Subcutaneous adipose tissue (tissue), 4 donors: Measurements from ENCODE around the gene TYROBP. TPM values are rescaled to one million over a fixed set of nuclear protein-coding genes. Genes with fewer than 3 reads are reported as not detected.

ENCODE experiments used
- total RNA-seq, 4 donors: library from RNA; depleted of rRNA; stranded (reverse); fragments of >200 nt; gene quantifications; one replicate each; pipeline ENCODE4 v1.1.0, GENCODE V29; 2016
- TF ChIP-seq, protein P1 (sequence below): fragments of 450-650 bp; IDR thresholded peaks from one replicate; pipeline ENCODE4 v1.5.1; 2016; ENCODE audit warnings: low read depth, mild to moderate bottlenecking, control low read depth, antibody characterized with exemption, moderate library complexity

The TYROBP gene
- total RNA-seq, 4 donors from 2014 or later = 99.8 to 1,341 (median 209) TPM

DNA sequence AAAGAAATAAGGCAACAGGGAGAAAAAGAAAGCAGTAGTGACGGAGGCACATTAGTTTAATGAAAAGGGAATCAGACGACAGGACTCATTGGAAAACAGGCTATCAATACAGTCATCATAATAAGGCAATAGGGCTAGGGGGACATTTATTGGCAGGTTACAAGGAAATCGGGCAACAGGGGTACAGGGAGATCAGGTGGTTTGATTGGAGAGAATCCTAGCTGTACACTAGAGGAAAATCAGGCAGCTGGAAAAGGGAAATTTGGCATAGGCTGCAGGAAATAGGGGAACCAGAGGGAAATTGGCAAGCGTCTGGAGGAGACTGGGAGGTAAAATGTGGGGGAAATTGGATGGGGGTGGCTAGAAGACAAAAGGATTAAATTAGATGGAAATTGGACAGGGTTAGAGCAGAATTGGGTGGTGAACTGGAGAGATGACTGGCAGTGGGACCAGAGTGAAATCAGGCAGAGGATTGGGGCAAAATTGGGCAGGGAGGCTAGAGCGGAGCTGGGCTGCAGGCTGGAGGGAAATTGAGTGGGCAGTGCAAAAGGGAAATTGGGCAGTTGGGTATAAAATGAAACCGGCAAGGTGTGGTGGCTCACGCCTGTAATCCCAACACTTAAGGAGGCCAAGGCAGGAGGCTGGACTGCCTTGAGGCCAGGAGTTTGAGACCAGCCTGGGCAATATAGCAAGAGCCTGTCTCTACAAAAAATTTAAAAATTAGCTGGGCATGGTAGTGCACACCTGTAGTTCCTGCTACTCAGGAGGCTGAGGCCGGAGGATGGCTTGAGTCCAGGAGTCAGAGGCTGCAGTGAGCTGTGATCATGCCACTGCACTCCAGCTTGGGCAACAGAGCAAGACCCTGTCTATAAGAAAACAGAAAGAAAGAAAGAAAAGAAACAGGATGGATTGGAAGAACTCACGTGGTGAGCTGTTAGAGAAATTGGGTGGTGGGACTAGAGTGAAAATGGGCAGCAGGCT, 35.5 kb upstream of the TYROBP start:
- TF ChIP-seq, protein P1, sequence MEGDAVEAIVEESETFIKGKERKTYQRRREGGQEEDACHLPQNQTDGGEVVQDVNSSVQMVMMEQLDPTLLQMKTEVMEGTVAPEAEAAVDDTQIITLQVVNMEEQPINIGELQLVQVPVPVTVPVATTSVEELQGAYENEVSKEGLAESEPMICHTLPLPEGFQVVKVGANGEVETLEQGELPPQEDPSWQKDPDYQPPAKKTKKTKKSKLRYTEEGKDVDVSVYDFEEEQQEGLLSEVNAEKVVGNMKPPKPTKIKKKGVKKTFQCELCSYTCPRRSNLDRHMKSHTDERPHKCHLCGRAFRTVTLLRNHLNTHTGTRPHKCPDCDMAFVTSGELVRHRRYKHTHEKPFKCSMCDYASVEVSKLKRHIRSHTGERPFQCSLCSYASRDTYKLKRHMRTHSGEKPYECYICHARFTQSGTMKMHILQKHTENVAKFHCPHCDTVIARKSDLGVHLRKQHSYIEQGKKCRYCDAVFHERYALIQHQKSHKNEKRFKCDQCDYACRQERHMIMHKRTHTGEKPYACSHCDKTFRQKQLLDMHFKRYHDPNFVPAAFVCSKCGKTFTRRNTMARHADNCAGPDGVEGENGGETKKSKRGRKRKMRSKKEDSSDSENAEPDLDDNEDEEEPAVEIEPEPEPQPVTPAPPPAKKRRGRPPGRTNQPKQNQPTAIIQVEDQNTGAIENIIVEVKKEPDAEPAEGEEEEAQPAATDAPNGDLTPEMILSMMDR = no peak

DNA sequence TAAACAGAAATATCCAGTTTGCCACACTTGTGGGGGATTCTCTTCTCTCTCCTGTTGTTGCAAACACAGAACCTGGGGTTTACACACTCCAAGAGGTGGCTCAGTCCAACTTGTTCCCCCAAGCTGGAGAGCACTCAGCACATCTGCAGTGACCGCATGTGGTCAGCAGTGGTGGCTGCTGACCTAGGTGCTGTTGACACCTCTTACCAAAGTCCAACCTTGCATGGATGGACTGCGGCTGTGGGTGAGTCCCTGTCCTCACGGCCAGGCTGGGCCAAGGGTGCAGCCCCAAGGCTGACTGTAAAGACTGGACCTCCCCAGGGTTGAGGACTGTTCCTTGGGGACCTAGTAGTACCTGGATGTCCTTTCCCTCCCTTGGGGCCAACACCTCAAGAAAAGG, 34.1 kb upstream of the TYROBP start:
- TF ChIP-seq, protein P1 = no peak

DNA sequence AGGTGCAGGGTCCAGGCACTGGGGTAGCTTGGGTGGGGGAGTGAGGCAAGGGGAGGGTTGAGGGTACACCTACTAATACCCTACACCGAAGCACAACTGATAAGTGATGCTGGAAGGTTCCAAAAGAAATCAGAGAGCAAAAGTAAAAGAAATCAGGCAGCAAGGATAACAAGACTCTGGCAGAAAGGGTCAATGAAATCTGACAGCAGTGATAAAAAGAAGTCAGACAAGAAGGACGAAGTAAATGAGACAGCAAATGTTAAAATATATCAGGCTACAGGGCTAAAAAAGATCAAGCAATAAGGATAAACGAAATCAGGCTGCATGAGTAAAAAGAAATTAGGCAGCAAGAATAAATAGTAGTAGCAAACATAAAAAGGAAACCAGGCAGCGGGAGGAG, 32.7 kb upstream of the TYROBP start:
- TF ChIP-seq, protein P1 = no peak

DNA sequence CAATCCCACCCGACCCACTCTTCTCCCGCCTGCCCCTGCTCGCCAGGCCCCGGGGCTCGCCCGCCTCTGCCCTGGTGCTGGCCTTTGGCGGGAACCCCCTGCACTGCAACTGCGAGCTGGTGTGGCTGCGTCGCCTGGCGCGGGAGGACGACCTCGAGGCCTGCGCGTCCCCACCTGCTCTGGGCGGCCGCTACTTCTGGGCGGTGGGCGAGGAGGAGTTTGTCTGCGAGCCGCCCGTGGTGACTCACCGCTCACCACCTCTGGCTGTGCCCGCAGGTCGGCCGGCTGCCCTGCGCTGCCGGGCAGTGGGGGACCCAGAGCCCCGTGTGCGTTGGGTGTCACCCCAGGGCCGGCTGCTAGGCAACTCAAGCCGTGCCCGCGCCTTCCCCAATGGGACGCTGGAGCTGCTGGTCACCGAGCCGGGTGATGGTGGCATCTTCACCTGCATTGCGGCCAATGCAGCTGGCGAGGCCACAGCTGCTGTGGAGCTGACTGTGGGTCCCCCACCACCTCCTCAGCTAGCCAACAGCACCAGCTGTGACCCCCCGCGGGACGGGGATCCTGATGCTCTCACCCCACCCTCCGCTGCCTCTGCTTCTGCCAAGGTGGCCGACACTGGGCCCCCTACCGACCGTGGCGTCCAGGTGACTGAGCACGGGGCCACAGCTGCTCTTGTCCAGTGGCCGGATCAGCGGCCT, 32.1 kb upstream of the TYROBP start:
- TF ChIP-seq, protein P1 = no peak

DNA sequence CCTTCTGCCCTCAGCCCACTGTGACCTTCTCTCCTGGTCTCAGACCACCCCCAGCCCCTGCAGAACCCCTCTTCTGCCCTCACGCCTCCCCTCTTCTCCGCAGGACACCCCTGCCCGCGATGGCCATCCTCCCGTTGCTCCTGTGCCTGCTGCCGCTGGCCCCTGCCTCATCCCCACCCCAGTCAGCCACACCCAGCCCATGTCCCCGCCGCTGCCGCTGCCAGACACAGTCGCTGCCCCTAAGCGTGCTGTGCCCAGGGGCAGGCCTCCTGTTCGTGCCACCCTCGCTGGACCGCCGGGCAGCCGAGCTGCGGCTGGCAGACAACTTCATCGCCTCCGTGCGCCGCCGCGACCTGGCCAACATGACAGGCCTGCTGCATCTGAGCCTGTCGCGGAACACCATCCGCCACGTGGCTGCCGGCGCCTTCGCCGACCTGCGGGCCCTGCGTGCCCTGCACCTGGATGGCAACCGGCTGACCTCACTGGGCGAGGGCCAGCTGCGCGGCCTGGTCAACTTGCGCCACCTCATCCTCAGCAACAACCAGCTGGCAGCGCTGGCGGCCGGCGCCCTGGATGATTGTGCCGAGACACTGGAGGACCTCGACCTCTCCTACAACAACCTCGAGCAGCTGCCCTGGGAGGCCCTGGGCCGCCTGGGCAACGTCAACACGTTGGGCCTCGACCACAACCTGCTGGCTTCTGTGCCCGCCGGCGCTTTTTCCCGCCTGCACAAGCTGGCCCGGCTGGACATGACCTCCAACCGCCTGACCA, 31.4 kb upstream of the TYROBP start:
- TF ChIP-seq, protein P1 = no peak

DNA sequence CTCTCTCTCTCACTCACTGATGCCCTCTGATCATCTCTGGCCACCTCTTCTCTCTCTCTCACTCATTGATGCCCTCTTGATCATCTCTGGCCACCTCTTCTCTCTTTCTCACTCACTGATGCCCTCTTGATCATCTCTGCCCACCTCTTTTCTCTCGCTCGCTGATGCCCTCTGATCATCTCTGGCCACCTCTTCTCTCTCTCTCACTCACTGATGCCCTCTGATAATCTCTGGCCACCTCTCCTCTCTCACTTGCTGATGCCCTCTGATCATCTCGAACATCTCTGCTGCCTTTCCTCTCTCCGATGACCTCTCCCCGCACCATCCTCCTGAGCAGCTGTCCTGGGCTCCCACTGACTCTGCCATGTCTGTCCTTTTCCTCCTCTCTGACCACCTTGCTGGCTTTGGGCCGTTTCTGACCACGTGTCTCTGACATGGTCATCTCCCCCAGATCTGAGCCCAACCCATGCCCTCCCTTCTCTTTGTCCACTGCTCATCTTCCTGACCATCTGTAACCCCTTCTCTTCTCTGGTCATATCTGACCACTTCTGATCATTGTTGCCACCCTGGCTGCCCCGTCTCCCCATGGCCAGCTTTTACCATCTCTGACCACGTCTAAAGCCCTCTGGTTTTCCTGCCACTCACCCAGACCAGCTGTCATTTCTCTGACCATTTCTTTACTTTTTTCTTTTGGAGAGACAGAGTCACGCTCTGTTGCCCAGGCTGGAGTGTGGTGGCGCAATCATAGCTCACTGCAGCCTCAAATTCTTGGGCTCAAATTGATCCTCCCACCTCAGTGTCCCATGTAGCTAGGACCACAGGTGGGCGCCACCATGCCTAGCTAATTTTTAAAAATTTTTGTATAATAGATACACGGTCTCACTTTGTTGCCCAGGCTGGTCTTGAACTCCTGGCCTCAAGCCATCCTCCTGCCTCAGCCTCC, 30.5 kb upstream of the TYROBP start:
- TF ChIP-seq, protein P1 = no peak
